Measurements from ENCODE around the gene COMT. TPM values are rescaled to one million over a fixed set of nuclear protein-coding genes. Genes with fewer than 3 reads are reported as not detected.

The COMT gene
- total RNA-seq, 1 donor from 2014 or later = 214 TPM

DNA sequence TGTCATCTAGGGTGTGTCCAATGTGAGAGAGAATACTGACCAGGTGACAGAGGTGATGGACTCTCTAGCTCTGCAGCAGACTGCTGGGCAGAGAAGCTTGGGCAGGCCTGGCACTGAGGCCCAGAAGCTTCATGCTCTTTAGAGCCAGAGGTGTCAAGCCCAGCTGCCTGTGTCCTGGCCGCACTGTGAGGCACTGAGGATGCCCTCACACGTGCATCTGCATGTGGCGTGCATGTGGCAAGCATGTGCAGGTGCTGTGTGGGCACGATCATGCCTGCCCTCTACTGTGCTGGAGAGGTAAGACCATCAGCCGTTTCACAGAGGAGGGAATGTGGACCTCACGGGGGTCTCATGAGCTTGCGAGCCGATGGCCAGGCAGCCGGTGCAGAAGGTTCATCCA, 15.9 kb downstream of the COMT start:
- no peak for DNase-seq (ENCODE audit: low spot score)

DNA sequence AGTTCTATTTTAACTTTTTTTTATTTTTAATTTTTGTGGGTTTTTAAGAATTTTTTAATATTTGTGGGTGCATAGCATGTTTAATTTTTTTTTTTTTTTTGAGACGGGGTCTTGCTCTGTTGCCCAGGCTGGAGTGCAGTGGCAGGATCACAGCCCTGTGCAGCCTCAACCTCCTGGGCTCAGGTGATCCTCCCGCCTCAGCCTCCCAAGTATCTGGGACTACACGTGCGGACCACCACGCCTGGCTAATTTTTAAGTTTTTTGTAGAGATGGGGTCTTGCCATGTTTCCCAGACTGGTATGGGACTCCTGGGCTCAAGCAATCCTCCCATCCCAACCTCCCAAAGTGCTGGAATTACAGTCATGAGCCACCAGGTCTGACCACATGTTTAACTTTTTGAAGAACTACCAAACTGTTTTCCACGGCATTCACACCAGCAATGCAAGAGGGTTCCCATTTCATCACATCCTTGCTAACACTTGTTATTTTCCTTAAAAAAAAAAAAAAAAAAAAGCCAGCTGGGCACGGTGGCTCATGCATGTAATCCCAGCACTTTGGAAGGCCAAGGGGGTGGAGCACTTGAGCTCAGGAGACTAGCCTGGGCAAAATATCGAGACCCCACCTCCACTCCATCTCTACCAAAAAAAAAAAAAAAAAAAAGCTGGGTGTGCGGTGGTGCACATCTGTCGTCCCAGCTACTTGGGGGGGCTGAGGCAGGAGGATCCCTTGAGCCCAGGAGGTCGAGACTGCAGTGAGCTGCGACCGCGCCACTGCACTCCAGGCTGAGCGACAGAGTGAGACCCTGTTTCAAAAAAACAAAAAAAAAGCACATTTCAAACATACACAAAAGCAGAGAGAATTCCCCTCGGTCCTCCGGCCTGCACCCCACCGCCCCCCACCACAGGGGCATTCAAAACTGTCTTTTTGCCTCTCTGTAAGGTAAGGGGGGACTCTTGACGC, 16.8 kb downstream of the COMT start:
- DNase-seq (ENCODE audit: low spot score) = no peak

DNA sequence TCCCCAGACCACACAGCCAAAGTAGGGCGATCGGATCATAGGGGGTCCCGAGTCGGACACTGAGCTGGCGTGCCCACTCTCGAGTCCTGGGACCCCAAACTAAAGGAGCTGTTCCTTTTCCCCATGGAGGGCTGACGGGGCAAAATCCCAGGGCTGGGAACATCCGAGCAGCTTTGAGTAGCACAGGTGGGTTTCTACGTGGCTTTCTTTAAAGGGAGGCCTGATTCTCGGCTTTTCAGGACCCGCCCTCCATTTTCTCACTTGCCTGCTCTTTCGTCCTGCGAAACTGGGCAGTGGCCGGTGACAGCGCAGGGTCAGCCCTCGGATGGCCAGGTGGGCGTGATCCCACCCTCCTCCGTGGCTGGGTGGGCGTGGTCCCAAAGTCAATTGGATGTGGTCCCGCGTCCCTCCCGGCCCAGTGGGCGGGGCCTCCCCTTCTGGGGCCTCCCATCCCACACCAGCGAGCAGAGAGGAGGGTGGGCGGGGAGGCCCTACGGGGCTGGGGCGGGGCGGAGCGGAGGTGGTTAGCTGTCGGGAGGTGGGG, 17.5 kb downstream of the COMT start:
- DNase-seq (ENCODE audit: low spot score) = peak; percentile 63

DNA sequence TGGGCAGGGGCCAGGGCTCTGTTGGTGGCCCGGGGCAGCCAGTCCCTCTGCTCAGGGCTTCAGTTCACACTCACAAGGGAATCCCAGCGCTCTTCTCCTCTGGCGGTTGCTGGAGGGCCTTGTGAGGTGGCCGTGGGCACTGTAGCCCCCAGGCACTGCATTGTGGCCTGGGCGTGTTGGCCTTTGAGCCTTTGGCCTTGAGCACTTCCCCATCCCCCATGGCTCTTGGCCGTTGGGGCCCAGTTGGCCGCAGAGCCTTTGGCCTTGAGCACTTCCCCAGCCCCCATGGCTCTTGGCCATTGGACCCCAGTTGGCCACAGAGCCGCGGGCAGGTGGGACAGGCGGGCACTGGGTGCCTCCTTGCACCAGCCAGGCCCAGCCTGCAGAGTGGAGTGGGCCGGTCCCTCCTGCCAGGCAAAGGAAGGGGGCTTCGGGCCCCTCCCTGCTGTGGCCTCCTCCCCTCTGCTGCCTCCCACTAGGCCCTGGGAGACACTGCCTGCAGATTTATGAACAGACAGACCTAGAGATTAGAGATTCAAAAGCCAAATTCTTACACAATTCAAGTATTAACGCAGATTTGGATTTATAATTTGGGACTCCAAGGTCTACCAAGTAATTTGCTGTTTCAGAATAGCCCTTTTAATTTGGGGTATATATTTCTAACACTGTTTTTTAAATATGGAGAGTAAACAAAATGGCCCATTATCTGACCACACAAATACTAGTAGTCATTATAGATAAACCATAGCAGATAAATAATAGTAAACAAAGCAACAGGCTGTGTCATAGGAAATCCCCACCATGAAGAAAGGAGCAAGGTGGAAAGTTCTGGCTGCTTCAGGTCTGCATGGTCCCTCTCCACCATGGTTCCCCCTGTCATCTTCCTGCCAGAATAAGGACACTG, 18.3 kb downstream of the COMT start:
- DNase-seq (ENCODE audit: low spot score) = no peak

DNA sequence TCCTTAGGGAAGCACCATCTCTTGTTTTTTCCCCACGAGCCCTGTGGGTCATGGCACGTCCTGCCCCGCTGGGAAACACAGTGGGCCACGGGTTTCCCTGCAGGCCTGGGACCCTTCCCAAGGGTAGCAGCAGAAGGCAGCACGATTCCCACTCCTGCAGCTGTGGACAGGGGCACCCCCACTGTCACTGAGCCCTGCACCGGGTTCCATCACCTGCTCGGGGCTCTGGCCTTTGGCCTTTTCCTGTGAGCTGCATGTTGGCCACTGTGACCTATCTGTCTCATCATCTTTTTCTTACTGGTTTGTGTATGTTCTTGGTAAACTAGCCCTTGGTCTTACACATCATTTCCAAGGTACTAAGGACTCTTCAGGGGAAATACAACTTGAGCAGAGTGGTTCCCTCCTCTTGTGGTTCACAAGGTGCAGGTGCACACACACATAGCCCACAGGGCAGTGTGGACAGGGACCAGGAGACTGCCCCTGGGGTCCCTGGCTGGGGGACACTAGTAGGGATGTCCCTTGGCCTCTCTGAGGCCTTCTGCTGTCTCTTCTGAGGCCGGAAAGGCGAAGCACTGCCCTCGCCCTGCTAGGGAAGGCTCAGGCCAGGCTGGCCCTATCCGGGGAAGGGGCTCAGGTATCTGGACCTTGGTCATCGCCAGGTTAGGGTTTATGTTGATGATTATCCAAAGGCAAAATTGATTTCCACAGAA, 19.1 kb downstream of the COMT start:
- DNase-seq (ENCODE audit: low spot score) = no peak

DNA sequence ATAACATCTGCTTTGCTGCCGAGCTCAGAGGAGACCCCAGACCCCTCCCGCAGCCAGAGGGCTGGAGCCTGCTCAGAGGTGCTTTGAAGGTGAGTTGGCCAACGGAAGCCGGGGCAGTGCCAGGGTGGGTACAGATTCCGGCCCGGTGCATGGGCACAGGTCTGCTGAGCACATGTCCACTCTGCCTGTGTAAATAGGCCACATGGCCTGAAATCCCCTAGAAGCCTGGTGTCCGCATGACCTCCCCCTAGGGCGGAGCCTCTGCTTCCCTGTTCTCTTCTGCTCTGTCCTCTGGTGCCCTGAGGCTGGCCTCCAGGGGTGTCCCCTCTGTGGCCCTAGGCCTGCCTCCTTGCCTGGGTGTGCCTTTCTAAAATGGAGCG, 19.6 kb downstream of the COMT start:
- DNase-seq (ENCODE audit: low spot score) = no peak

DNA sequence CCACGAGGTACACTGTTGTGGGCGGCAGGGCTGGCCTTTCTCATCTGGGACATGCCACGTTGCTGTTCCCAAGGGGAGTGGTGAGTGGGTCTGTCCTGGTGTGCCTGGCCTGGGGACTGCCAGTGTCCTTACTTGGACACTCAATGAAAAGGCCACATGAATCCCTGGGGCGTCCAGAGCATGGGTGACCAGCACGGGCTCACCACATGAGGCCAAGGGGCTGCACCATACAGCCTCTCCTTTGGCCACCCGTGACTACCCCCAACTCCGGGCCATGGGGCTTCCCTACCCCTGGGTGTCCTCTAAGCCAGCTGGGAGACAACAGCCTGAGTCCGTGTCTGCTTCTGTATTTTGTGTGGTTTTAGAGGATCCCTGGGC, 20.3 kb downstream of the COMT start:
- DNase-seq (ENCODE audit: low spot score) = no peak

DNA sequence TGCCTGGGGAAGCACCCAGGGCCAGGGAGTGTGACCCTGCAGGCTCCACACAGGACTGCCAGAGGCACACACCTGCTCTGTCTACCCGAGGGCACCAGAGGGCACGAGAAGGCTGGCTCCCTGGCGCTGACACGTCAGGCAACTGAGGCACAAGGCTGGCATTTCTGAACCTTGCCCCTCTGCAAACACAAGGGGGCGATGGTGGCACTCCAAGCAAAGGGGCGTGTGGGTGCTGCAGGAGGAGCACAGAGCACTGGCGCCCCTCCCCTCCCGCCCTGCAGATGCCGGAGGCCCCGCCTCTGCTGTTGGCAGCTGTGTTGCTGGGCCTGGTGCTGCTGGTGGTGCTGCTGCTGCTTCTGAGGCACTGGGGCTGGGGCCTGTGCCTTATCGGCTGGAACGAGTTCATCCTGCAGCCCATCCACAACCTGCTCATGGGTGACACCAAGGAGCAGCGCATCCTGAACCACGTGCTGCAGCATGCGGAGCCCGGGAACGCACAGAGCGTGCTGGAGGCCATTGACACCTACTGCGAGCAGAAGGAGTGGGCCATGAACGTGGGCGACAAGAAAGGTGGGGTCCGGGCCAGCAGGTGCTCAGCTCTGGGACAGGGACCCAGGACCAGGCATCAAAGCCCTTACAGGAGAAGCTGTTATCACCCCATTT, 20.8 kb downstream of the COMT start:
- DNase-seq (ENCODE audit: low spot score) = peak; percentile 83

DNA sequence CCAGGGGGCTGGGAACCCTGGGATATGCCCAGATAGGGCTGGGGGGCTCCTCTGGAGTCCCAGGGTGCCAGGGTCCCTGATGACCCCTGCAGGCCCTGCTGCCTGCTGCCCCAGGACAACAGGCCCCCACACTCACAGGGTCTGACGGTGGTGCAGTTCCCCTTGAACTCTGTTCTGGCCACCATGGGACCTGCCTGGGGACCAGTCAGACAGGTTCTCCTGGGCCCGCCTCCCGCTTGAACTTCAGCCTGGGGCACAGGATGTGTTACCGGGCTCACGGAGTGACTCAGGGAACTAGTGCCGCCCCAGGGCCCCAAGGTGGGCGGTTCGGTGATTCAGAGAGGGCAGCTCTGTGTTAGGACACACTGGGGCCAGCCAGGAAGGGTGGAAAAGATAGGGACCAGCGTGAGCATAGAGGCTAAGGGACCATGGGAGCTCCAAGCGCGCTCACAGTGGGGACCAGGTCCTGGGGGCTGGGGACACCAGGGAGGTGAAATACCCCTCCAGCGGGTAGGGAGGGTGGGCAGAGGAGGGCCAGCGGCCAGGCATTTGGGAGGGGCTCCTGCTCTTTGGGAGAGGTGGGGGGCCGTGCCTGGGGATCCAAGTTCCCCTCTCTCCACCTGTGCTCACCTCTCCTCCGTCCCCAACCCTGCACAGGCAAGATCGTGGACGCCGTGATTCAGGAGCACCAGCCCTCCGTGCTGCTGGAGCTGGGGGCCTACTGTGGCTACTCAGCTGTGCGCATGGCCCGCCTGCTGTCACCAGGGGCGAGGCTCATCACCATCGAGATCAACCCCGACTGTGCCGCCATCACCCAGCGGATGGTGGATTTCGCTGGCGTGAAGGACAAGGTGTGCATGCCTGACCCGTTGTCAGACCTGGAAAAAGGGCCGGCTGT, 21.6 kb downstream of the COMT start:
- peak; percentile 91 for DNase-seq (ENCODE audit: low spot score)

DNA sequence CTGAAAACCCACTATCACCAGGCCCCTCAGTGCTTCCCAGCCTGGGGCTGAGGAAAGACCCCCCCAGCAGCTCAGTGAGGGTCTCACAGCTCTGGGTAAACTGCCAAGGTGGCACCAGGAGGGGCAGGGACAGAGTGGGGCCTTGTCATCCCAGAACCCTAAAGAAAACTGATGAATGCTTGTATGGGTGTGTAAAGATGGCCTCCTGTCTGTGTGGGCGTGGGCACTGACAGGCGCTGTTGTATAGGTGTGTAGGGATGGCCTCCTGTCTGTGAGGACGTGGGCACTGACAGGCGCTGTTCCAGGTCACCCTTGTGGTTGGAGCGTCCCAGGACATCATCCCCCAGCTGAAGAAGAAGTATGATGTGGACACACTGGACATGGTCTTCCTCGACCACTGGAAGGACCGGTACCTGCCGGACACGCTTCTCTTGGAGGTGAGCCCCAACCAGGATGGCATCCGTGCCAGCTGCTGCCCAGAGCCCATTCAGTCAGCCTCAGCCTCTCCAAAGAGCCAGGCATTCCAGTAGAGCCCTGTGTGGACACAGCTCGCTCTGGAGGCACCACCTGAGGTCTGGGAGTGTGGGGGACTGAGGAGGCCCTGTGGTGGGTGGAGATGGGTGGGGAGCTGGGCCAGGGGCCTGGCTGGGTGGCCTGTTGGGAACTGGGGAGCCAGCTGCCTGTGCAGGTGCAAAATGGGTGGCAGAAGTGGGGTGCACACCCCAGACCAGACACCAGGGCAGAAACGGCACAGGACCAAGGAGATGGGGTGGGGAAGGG, 22.5 kb downstream of the COMT start:
- no peak for DNase-seq (ENCODE audit: low spot score)

DNA sequence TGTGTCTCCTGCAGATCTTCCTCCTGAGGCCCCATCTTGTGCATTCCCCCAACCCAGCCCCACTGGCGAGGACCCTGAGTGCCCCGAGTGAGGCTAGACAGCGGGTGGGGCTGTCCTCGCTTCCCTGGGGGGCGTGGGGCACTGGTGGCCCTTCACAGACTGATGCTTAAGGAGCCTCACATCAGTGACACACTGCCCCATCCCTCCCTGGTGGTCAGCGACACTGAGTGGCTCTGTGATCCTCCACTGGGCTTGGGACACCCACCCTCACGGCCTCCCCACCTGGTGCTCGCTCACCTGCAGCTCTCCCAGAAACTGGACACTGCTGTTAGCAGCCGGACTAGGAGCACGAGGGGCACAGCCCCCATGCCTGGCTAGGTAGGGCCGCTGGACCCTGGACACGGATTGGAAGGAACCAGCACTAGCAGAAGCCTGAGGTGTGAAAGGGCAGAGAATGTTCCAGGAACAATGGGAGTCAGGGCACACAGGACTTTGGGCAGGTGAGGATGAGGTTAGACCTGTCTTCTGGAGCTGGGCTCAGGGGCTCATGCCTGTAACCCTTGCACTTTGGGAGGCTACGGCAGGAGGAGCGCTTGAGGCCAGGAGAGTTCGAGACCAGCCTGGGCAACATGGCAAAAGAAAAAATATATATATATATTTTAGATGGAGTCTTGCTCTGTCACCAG, 23.3 kb downstream of the COMT start:
- no peak for DNase-seq (ENCODE audit: low spot score)

DNA sequence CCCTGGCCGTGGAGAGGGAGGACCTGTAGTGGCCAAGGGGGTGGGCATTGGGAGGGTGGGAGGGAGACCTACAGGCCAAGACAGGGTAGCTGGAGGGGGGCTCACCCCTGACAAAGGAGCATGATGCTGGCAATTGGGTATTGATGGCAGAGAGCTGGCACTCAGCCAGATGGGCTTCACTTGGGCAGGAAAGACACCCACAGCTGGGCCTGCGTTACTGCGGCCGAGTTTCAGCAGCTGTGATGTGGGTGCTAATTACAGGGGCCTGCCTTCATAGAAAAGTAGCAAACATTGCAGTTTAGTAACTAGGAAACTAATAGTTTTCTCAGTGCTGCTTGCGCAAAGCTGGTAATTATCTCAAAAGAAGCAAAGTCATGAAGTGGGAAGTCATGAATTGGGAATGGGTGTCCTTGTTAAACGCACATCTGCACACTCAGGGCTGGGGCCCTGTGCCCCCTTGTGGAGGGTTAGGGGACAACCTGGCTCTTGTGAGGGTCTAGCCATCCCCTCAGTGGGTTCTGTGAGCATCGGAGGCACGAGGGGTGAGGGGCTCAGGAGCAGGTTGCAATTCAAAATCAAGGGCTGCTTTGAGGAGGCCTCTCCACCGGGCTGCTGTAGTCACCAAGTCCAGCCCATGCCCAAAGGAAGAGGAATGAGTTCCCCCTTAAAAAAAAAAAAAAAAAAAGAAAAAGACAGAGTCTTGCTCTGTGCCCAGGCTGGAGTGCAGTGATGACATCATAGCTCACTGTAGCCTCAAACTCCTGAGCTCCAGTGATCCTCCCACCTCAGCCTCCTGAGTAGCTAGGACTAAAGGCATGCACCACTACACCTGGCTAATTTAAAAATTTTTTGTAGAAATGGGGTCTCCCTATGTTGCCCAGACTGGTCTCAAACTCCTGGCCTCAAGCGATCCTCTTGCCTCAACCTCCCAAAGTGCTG, 24.5 kb downstream of the COMT start:
- DNase-seq (ENCODE audit: low spot score) = no peak

DNA sequence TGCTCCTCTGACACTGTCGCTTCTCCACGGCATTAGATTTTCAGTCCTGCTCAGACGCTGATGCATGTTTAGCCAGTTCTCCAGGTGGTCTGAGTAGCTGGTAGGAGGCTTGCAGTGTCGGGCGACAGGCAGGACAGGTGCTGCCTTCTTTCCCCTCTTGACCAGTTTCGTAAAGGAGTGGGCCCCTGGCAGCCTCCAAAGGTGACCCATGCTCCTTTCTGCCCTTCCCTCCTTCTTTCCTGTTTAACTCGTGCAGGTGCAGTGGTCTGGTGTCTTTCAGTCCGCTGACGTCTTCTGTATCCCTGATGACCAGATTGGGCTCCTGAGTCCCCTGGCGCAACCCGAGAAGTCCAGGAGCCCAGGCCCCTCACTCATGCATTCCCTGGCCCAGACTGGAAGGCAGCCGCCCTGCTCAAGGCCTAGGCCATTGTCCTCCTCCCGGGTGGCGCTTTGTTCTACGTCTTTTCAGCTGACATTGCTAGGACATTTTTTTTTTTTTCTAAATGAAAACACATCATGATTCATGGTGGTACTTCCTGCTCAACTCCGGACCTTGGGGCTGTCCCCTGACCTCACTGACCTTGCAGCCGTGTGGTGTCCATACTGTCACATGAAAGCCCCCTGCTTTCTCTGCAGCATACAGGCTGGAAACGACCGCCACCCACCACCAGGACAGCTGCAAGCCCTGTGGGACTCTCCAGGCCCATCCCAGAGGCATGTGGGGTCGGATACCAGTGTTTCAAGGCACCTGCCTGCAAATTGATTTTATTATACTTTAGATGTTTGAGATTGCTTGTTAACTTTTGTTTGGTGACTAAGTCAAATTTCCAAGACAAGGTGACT, 25.6 kb downstream of the COMT start:
- DNase-seq (ENCODE audit: low spot score) = no peak

DNA sequence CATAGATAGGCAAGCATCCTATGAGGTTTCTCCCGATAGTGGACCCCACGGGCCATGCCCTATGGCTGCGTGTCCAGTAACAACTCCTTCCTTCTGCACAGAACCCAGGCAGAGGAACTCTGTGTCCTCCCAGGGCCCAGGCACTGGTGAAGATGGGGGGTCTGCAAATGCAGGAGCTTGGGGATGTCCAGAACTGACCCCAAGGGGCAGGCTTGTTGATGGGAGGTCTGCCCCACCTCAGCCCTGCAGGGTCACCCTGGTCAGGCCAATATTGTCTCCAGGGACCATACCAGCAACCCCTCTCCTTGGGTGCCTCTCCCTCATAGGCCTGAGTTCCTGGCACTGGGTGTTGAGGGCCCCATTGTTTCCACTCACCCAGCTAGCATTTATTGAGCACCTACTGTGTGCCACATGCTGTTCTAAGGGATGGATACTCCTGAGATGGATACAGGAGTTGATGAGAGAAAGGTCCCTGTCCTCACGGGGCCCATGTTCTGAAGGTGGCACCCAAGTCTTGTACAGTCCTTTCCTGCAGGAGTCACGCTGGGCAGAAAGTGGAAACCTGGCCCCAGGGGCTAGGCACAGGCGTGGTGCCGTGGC, 26.4 kb downstream of the COMT start:
- DNase-seq (ENCODE audit: low spot score) = no peak

DNA sequence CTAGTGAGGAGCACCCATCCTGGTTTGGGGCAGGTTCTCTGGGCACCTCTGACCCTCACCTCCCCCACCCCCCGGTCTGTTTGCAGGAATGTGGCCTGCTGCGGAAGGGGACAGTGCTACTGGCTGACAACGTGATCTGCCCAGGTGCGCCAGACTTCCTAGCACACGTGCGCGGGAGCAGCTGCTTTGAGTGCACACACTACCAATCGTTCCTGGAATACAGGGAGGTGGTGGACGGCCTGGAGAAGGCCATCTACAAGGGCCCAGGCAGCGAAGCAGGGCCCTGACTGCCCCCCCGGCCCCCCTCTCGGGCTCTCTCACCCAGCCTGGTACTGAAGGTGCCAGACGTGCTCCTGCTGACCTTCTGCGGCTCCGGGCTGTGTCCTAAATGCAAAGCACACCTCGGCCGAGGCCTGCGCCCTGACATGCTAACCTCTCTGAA, 26.9 kb downstream of the COMT start:
- DNase-seq (ENCODE audit: low spot score) = no peak
